IPS-20b (cell line): ENCODE measurements around the gene MYOZ1.
"Not testable (repeated sequence)": the region's sequence is repeated elsewhere in the genome, so short reads cannot be mapped to it uniquely, and the experiment has no call there.

Source experiments
- H3K27ac ChIP-seq: one replicate; pipeline ENCODE4 v1.5.1; 2013; ENCODE audit warnings: low read length
- H3K27me3 ChIP-seq: 2 replicates; pipeline ENCODE4 v1.6.1; 2013; ENCODE audit warnings: mild to moderate bottlenecking, low read length, inconsistent platforms; ENCODE audit not compliant: insufficient read depth
- H3K36me3 ChIP-seq: 2 replicates; pipeline ENCODE4 v1.6.1; 2013; ENCODE audit warnings: low read depth, mild to moderate bottlenecking, inconsistent platforms, low read length, moderate library complexity; ENCODE audit not compliant: insufficient read depth
- H3K4me1 ChIP-seq: 2 replicates; pipeline ENCODE4 v1.6.1; 2013; ENCODE audit warnings: mild to moderate bottlenecking, control low read depth, inconsistent platforms, low read length, moderate library complexity; ENCODE audit not compliant: insufficient read depth
- H3K4me3 ChIP-seq: 2 replicates; pipeline ENCODE4 v1.5.1; 2013; ENCODE audit warnings: mild to moderate bottlenecking, low read length, inconsistent platforms
- H3K9ac ChIP-seq: 2 replicates; pipeline ENCODE4 v1.6.1; 2013; ENCODE audit warnings: low read depth, mild to moderate bottlenecking, inconsistent platforms, low read length, moderate library complexity
- H3K9me3 ChIP-seq: 2 replicates; pipeline ENCODE4 v1.6.1; 2013; ENCODE audit warnings: mild to moderate bottlenecking, low read depth, low read length, inconsistent platforms; ENCODE audit not compliant: insufficient read depth

Gene MYOZ1, protein sequence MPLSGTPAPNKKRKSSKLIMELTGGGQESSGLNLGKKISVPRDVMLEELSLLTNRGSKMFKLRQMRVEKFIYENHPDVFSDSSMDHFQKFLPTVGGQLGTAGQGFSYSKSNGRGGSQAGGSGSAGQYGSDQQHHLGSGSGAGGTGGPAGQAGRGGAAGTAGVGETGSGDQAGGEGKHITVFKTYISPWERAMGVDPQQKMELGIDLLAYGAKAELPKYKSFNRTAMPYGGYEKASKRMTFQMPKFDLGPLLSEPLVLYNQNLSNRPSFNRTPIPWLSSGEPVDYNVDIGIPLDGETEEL

DNA sequence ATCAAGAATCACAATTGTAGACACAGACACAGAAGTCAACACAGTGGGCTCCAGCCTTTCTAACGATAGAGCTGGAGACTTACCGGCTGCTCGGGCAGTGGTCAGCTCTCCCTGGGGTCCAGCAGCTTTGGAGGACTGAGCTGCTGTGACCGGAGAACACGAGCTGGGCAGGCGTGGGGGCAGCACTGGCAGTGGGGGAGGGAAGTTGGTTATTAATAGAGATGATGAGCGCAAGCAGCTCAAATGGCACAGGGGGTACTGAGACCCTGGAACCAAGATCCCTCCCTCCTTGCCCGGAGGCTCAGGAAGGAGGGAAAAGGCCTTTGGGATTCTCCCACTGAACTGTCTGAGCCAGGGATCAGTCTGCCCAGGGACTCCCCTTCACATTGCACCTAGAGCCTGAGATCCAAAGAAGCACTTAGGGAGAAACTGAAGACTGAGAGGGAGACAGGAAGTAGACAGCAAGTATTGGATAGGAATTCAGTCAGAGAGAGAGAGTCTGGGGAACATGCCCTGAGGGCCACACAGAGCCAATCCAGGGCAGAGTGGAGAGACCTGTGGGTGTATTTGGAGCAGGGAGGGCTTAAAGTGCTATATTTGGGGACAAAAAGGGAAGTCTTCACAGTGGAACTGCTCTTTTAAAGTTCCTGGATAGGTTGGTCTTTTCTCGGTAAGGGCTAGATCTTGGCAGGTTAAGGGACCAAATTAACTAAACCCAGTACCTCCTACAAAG, at the start of gene MYOZ1:
TSS of gene MYOZ1 (minus strand) at position 147 of the 733 bp plus-strand sequence. CDS start 1,457 bp downstream, outside the sequence.
- no peaks in the 10 kb centered on the region for H3K36me3 ChIP-seq
- peaks cover 2% of the 10 kb centered on the region; the same call in 1 of the 2 replicates for H3K4me1 ChIP-seq
- no peaks in the 10 kb centered on the region for H3K9me3 ChIP-seq
- H3K27ac ChIP-seq: no peak within 1 kb of the TSS
- no peak within 1 kb of the TSS for H3K9ac ChIP-seq
- H3K27me3 ChIP-seq: no peaks in the 10 kb centered on the region
- no peak within 1 kb of the TSS for H3K4me3 ChIP-seq

DNA sequence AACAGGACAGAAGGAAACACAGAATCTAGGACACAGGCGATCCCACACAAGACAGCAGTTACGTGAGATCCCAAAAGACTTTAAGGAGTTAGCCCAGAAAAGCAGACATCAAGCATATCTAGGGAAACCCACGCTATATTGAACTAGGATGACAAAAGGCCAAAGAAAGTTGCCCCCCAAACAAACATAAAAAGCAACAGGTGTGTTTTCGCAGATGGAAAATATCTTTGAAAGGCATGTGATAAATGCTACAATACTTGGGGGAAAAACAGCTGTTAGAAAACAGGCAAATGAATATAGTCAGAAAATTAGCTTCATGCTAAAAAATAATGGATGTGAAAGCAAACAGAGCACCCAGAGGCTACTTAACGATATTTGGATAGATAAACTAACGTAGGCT, 49.5 kb upstream of the MYOZ1 start:
- H3K36me3 ChIP-seq, H3K27me3 ChIP-seq, H3K27ac ChIP-seq, H3K4me3 ChIP-seq, H3K9ac ChIP-seq, H3K4me1 ChIP-seq, H3K9me3 ChIP-seq: not testable (repeated sequence)

DNA sequence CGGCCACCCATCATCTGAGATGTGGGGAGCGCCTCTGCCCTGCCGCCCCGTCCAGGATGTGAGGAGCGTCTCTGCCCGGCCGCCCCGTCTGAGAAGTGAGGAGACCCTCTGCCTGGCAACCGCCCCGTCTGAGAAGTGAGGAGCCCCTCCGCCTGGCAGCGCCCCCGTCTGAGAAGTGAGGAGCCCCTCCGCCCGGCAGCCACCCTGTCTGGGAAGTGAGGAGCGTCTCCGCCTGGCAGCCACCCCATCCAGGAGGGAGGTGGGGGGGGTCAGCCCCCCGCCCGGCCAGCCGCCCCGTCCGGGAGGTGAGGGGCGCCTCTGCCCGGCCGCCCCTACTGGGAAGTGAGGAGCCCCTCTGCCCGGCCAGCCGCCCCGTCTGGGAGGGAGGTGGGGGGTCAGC, 48.3 kb upstream of the MYOZ1 start:
- not testable (repeated sequence) for H3K27ac ChIP-seq, H3K4me3 ChIP-seq, H3K9ac ChIP-seq, H3K27me3 ChIP-seq, H3K9me3 ChIP-seq, H3K36me3 ChIP-seq, H3K4me1 ChIP-seq

DNA sequence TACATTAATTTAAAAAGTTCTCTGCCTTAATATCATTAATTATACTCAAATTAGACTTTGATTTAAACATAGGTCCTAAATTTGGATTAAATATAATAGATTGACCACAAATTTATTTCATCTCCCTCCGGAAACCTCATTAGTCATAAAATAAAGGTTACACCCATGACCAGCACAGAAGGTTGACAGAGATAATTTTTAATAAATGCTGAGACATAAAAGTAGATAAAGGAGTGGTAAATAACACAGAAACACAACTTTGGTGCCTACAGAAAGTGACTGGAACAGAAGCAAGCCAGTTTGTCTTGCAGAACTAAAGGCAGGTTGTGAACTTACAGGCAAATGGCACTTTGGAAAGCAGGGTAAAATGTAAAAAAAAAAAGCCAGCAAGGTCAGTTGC, 46.4 kb upstream of the MYOZ1 start:
- H3K4me1 ChIP-seq, H3K9ac ChIP-seq, H3K9me3 ChIP-seq, H3K4me3 ChIP-seq, H3K27ac ChIP-seq, H3K36me3 ChIP-seq, H3K27me3 ChIP-seq: not testable (repeated sequence)

DNA sequence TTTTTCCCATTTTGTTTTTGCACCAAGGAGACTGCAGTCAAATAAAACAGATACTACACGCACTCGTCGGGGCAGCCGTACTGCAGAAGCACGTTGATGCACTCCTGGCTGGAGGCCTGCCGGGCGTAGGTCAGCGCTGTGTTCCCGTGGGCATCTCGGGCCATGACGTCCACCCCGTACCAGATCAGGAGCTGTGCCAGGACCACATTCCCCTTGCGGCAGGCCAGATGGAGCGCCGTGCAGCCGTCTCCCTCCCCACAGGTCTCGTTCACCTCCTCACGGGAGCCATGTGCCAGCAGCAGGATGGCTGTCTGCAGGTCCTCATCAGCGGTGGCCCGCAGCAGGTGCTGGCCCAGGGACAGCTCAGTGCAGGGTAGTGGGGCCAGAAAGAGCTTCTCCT, 33.3 kb upstream of the MYOZ1 start:
- not testable (repeated sequence) for H3K4me3 ChIP-seq, H3K9ac ChIP-seq, H3K4me1 ChIP-seq, H3K27ac ChIP-seq, H3K9me3 ChIP-seq, H3K36me3 ChIP-seq, H3K27me3 ChIP-seq

DNA sequence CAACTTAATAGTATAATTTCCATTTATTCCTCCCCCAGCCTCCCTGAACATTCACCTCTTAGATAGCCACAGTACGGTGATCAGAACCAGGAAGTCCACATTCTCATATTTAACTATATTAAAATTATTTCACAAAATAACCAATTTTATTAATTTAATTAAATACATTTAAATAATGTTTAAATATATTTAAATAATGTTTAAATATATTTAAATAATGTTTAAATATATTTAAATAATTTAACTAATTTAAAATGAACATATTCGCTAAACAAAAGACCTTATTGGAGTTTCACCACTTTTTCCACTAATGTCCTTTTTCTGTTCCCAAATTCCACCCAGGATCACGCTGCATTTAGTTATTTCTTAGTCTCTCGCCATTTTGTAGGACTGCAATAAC, 27.1 kb upstream of the MYOZ1 start:
- not testable (repeated sequence) for H3K27me3 ChIP-seq, H3K27ac ChIP-seq, H3K4me1 ChIP-seq, H3K36me3 ChIP-seq, H3K9me3 ChIP-seq, H3K9ac ChIP-seq, H3K4me3 ChIP-seq

DNA sequence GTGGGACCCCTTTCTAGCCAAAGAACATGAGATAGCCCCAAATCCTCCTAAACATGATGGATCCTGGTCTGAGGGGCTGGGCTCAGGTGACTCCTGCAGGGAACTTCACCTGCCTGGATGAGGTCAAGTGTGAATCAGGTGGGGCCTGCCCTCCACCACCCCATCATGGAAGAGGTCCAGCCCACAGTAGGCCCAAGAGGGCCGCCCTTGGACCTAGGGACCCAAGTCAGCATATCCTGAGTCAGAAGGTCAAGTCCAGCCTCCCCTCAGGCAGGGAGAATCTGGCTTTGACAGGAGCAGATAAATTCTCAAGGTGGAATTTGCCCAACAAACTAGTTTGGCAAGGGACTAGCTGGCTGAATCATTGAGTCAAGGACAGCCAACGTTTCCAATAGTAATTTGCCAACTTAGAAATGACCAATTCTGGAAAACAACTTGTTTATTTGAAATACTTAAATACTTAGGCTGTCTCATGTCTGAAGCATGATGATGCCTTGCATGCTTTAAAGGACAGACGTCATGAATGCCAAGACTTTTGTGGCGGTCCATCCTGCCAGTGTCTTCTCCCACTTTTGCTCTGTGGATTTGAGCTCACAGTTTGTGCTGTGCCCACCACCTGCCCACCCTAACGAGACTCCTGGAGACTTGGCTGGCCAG, 25.0 kb upstream of the MYOZ1 start:
- not testable (repeated sequence) for H3K4me1 ChIP-seq, H3K4me3 ChIP-seq, H3K9me3 ChIP-seq, H3K9ac ChIP-seq, H3K27me3 ChIP-seq, H3K36me3 ChIP-seq, H3K27ac ChIP-seq

DNA sequence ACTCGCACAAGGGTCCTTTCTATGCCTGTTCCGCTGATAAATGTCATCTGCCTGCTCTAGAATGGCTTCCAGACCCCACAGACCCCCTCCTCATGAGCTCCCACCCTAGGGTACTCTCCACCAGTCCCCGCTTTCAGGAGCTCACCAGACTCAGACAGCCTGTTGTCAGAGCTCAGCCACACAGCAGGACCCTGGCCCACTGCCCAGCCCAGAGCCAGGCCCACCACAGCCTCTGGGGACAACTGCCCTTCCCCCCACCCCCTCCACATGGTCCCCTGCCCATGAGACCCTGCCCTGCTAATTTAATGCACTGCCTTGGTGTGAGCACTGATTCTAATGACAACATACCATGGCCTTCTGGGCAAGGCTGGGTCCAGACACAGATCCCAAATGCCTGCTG, 24.3 kb upstream of the MYOZ1 start:
- H3K27ac ChIP-seq, H3K36me3 ChIP-seq, H3K4me1 ChIP-seq, H3K27me3 ChIP-seq, H3K9me3 ChIP-seq, H3K4me3 ChIP-seq, H3K9ac ChIP-seq: not testable (repeated sequence)

DNA sequence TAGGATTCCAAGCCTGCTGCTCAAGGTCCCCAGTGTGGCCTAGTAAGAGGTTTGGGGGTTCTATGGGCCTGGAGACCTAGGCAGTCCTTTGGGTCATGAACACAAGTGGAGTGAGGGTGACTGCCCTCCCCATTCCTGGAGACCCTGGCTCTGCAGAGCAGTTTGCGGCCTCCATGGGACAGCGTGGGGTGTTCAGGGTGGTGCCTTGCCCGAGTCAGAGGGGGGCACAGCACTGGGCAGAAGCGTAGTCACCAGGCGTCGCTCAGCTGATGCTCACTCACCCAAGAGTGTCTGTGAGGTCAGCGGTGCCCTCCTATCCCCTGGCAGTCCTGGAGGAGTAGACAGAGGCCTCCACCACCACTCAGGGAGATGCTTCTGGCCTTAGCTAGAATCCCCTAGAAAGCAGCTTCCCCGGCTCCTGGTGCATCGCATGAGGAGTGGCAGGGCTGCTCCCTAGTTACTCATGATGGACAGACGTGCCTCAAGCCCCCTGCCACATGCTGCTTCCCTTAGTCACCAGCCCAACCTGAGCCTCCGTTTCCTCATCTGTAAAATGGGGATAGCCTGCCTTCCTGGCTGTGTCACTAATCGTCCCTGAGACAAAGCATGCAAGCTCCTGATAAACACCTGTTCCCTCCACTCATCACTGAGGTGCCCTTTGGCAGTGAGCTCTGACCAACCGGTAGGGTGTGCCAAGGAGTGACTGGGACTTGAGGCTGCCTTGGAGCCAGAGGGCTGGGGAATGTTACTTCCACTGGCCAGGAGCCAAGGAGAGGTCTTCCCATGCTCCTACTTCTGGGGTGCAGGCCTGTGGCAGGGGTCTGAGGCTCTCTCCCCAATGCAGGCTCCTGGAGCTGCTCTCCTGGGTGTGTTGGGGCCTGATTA, 23.1 kb upstream of the MYOZ1 start:
- H3K9me3 ChIP-seq, H3K27ac ChIP-seq, H3K27me3 ChIP-seq, H3K4me3 ChIP-seq, H3K4me1 ChIP-seq, H3K36me3 ChIP-seq, H3K9ac ChIP-seq: not testable (repeated sequence)

DNA sequence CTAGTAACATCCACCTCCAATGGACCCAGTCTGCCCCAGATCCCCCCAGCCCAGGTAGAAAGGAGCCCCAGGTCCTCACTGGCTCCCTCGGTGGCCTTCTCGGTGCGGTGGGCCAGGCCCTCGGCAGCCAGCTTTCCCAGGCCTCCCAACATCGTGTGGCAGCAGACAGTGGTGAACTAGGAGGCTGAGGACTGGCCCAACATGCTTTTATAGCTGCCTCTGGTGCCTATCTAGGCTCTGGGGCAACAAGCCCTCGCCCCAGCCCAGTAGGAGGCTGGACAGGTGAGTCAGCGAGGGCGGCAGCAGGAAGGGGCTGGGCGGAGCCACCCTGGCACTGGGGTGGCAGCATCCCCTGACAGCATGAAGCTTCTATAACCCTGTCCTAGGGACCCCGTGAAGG, 22.3 kb upstream of the MYOZ1 start:
- not testable (repeated sequence) for H3K27ac ChIP-seq, H3K36me3 ChIP-seq, H3K9ac ChIP-seq, H3K27me3 ChIP-seq, H3K4me3 ChIP-seq, H3K4me1 ChIP-seq, H3K9me3 ChIP-seq

DNA sequence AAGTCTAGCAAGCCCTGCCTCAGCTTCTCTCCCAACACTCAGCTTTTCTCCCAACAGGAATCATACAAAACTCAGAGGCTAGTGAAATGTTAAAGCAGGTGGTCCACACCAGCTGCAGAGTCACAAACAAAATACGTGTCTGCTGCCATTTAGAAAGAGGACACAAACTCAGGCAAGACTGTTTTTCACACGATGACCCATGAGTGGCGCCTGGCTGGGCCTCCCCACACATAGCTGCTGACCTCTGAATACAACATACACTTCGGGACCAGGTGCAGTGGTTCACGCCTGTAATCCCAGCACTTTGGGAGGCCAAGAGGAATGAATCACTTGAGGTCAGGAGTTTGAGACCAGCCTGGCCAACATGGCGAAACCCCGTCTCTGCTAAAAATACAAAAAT, 21.4 kb upstream of the MYOZ1 start:
- H3K4me3 ChIP-seq, H3K36me3 ChIP-seq, H3K4me1 ChIP-seq, H3K27ac ChIP-seq, H3K9ac ChIP-seq, H3K9me3 ChIP-seq, H3K27me3 ChIP-seq: not testable (repeated sequence)
